K562 (cell line): ENCODE data around the gene PTPRZ1. TPM values are rescaled to one million over a fixed set of nuclear protein-coding genes. Genes with fewer than 3 reads are reported as not detected.

Experiments used
- ATAC-seq: fragments of 200-7000 bp; cut with Tn5 transposase; 3 replicates; pipeline ENCODE4 v1.9.1; 2020; ENCODE audit warnings: moderate library complexity
- BruUV-seq: library from RNA; stranded (reverse); fragments of 400-500 nt; replicated peaks from 2 replicates; lab custom pipeline; 2021; lab: Mats Ljungman, UMichigan
- CTCF ChIA-PET: fragments of 300-600 bp; formaldehyde crosslinking; extraction: SDS; loops from one replicate; lab custom pipeline; 2021; ENCODE audit warnings: low intra/inter-chr PET ratio; lab: Yijun Ruan, JAX
- POLR2A ChIA-PET: fragments of 300-600, 350-650 bp; sonication (Branson Sonifier 250); formaldehyde crosslinking; extraction: SDS; loops from one replicate; lab custom pipeline; 2021; ENCODE audit warnings: antibody characterized with exemption, inconsistent platforms; lab: Yijun Ruan, JAX
- DNase-seq, 4 experiments: peaks; one replicate each; pipeline versions ENCODE4 v3.0.0 to v3.0.0-alpha.2; 2011 to 2018; ENCODE audit warnings: low spot score in 3 of 4, mixed read lengths in 3 of 4; ENCODE audit errors: extremely low read depth in 1 of 4
- FAIRE-seq: peaks from 2 replicates; lab custom pipeline; 2011; peaks lifted over from hg19 to GRCh38; lab: Jason Lieb, UNC
- H2AFZ ChIP-seq: 2 replicates; pipeline ENCODE4 v1.6.0; 2011; ENCODE audit warnings: low read depth, low read length, control low read depth, inconsistent platforms
- H3K27ac ChIP-seq: fragments of 200-600 bp; 3 replicates; pipeline ENCODE4 v1.8.0; 2011; ENCODE audit warnings: low read depth, mild to moderate bottlenecking, control low read depth, inconsistent platforms, low read length, moderate library complexity, mixed read lengths; ENCODE audit errors: extremely low read depth
- H3K27me3 ChIP-seq, 2 experiments: fragments of 300-600 bp in 1 of 2; 2 replicates in 1 of 2; 3 replicates in 1 of 2; pipeline versions ENCODE4 v1.6.0 to v1.8.0; 2011; ENCODE audit warnings: inconsistent platforms in 2 of 2, low read length in 2 of 2, mild to moderate bottlenecking in 1 of 2, mixed read lengths in 1 of 2, moderate library complexity in 1 of 2; ENCODE audit not compliant: control insufficient read depth in 2 of 2, insufficient read depth in 2 of 2
- H3K36me3 ChIP-seq: fragments of 300-600 bp; 3 replicates; pipeline ENCODE4 v1.8.0; 2011; ENCODE audit warnings: mild to moderate bottlenecking, low read length, inconsistent platforms; ENCODE audit not compliant: control insufficient read depth, insufficient read depth
- H3K4me1 ChIP-seq, 2 experiments: fragments of 200-600 bp in 1 of 2; replicated peaks in 1 of 2; 2 replicates in 1 of 2; 3 replicates in 1 of 2; pipeline versions ENCODE4 v1.5.1 to v1.8.0; 2011; ENCODE audit warnings: inconsistent platforms in 2 of 2, low read length in 2 of 2, mild to moderate bottlenecking in 1 of 2, mixed read lengths in 1 of 2, moderate library complexity in 1 of 2; ENCODE audit not compliant: control insufficient read depth in 2 of 2, insufficient read depth in 2 of 2
- H3K4me2 ChIP-seq: 2 replicates; pipeline ENCODE4 v1.6.1; 2011; ENCODE audit warnings: low read length, control low read depth, inconsistent platforms, mixed read lengths; ENCODE audit not compliant: insufficient read depth
- H3K4me3 ChIP-seq: fragments of 200-600 bp; sonication (generic), shearing (Covaris generic); 2 replicates; pipeline ENCODE4 v1.5.1; 2016; ENCODE audit warnings: control low read depth, inconsistent platforms
- H3K79me2 ChIP-seq: fragments of 200-600 bp; 3 replicates; pipeline ENCODE4 v1.8.0; 2011; ENCODE audit warnings: low read length, inconsistent platforms; ENCODE audit not compliant: control insufficient read depth, insufficient read depth
- H3K9ac ChIP-seq, 2 experiments: 2 replicates each; pipeline versions ENCODE4 v1.6.0 to v1.6.1; 2011; ENCODE audit warnings: low read depth in 2 of 2, low read length in 2 of 2, control low read depth in 1 of 2, inconsistent platforms in 1 of 2, mild to moderate bottlenecking in 1 of 2, mixed read lengths in 1 of 2; ENCODE audit not compliant: insufficient read depth in 1 of 2
- H3K9me1 ChIP-seq: one replicate; pipeline ENCODE4 v1.6.0; 2011; ENCODE audit warnings: inconsistent platforms, mild to moderate bottlenecking, low read length, moderate library complexity; ENCODE audit not compliant: control insufficient read depth, insufficient read depth
- H3K9me3 ChIP-seq: replicated peaks from 2 replicates; pipeline ENCODE4 v1.5.1; 2011; ENCODE audit warnings: low read depth, low read length, inconsistent platforms; ENCODE audit not compliant: control insufficient read depth, insufficient read depth
- H4K20me1 ChIP-seq: replicated peaks from 2 replicates; pipeline ENCODE4 v1.6.1; 2011; ENCODE audit warnings: low read length, inconsistent platforms, mixed read lengths; ENCODE audit not compliant: control insufficient read depth, insufficient read depth
- EZH2 ChIP-seq: IDR thresholded peaks from 2 replicates; pipeline ENCODE4 v1.6.1; 2012; ENCODE audit warnings: low read depth, mild to moderate bottlenecking, inconsistent platforms, low read length, borderline replicate concordance
- KLF16 ChIP-seq: IDR thresholded peaks from 2 replicates; pipeline ENCODE4 v1.6.1; 2016; ENCODE audit warnings: antibody characterized with exemption
- TAF15 ChIP-seq: fragments of 200-400 bp; formaldehyde crosslinking; IDR thresholded peaks from 2 replicates; pipeline ENCODE4 v1.6.1; 2017; ENCODE audit warnings: mild to moderate bottlenecking, low read depth, low read length, moderate library complexity
- TEAD1 ChIP-seq, 2 experiments: fragments of 450-650 bp in 1 of 2; sonication (generic) in 1 of 2; formaldehyde crosslinking; IDR thresholded peaks; 2 replicates each; pipeline versions ENCODE4 v1.4.0 to v1.8.0; 2020 to 2022; ENCODE audit warnings: mild to moderate bottlenecking in 2 of 2, missing genetic modification reagents in 1 of 2
- WGBS: fragments of 100-300 bp; shearing (Covaris generic); methylation state at CpG from one replicate; pipeline ENCODE4 v1.1.6; 2016; ENCODE audit warnings: low coverage, mixed read lengths; ENCODE audit not compliant: insufficient coverage; ENCODE audit errors: missing lambda C conversion rate; 5-methylcytosine and 5-hydroxymethylcytosine counted together
- in situ Hi-C: fragments of 300-500 bp; cut with MboI; formaldehyde crosslinking; loops from 4 replicates; pipeline ENCODE4 v1.15.0; 2018; ENCODE audit warnings: inconsistent platforms, mixed read lengths
- intact Hi-C: fragments of 100-400 bp; cut with micrococcal nuclease; formaldehyde crosslinking; loops from 2 replicates; pipeline ENCODE4 v1.14.2; 2022
- polyA plus RNA-seq, 8 experiments: library from polyadenylated mRNA; depleted of rRNA in 4 of 8; stranded (reverse) in 5 of 8; unstranded in 3 of 8; fragments of >200 nt; fragmentation: Nextera tagmentation in 2 of 8; fragmentation: Illumina TruSeq in 1 of 8; extraction: Ambion mirVana in 2 of 8; extraction: Trizol in 1 of 8; gene quantifications; 2 replicates each; pipeline versions ENCODE4 v1.2.1 to v1.2.3, GENCODE V29; 2011 to 2014; ENCODE audit warnings: inconsistent platforms in 1 of 8, missing spikeins in 1 of 8
- total RNA-seq, 7 experiments: library from RNA; depleted of rRNA in 6 of 7; stranded (reverse); fragments of >200 nt in 6 of 7; fragmentation: Illumina TruSeq in 2 of 7; extraction: Trizol in 2 of 7; gene quantifications; 2 replicates each; pipeline versions ENCODE4 v1.2.1 to v1.2.3, GENCODE V29; 2011 to 2021; ENCODE audit warnings: low replicate concordance in 1 of 7

PTPRZ1 gene
- total and polyA plus RNA-seq, 9 of the 15 experiments (the other 6 are each of a cell fraction or from before 2014, with no cell fraction given), result 0.04 TPM; not detected in 7

- intact Hi-C loops, result no loop called here
- Histone ChIP-seq H3K4me3 (no peak overlapping the region), H3K27me3 (no peaks in the 10 kb centered on the region), H3K27ac (no peak overlapping the region), H3K9ac (no peak overlapping the region), H3K9me1 (no peaks in the 10 kb centered on the region), H3K79me2 (no peaks in the 10 kb centered on the region), H4K20me1 (no peaks in the 10 kb centered on the region), H3K9me3 (no peaks in the 10 kb centered on the region), H3K36me3 (no peaks in the 10 kb centered on the region), H3K4me2 (no peak overlapping the region), H3K4me1 (no peaks in the 10 kb centered on the region), H2AFZ (no peak overlapping the region)
- no TSS peak for BruUV-seq
- FAIRE-seq (no peak), DNase-seq (no peak), ATAC-seq (no peak)
- CTCF ChIA-PET, result no interaction called here
- WGBS, result 0% methylated on average over 2 of the region's 2 CpGs
- TF ChIP-seq KLF16, result no peak
- TF ChIP-seq EZH2, result no peak
- no peak for TF ChIP-seq TAF15
- in situ Hi-C loops, result no loop called here
- POLR2A ChIA-PET, result no interaction called here
These were observed 28.1 kb downstream of the PTPRZ1 start for GRCh38 chr7:121901026-121901425.

GRCh38 chr7:121904120-121904519 is 31.2 kb downstream of the PTPRZ1 start:
- ChIA-PET CTCF (no interaction called here), POLR2A (no interaction called here)
- Histone ChIP-seq H3K9me3 (no peaks in the 10 kb centered on the region), H3K4me2 (no peak overlapping the region), H3K9me1 (no peaks in the 10 kb centered on the region), H2AFZ (no peak overlapping the region), H3K36me3 (no peaks in the 10 kb centered on the region), H3K4me3 (no peak overlapping the region), H3K27me3 (no peaks in the 10 kb centered on the region), H3K4me1 (no peaks in the 10 kb centered on the region), H3K9ac (no peak overlapping the region), H4K20me1 (no peaks in the 10 kb centered on the region), H3K79me2 (no peaks in the 10 kb centered on the region), H3K27ac (no peak overlapping the region)
- DNase-seq, result no peak
- no peak for FAIRE-seq
- no peak for ATAC-seq
- in situ Hi-C loops (no loop called here), intact Hi-C loops (no loop called here)
- BruUV-seq, result no TSS peak
- no peak for TF ChIP-seq TEAD1 (CRISPR knock-in tag; IDR thresholded peaks at IDR 0.05)
- whole genome bisulfite sequencing, result 0% methylated on average over 2 of the region's 2 CpGs
